IPS-15b (cell line): Measurements from ENCODE around the gene LRRIQ3.

Source experiments
- H3K27me3 ChIP-seq: one replicate; pipeline ENCODE4 v1.6.1; 2013; ENCODE audit warnings: low read length; ENCODE audit not compliant: control insufficient read depth, insufficient read depth
- H3K36me3 ChIP-seq: one replicate; pipeline ENCODE4 v1.6.1; 2013; ENCODE audit warnings: low read length; ENCODE audit not compliant: control insufficient read depth, insufficient read depth
- H3K4me1 ChIP-seq: one replicate; pipeline ENCODE4 v1.6.1; 2013; ENCODE audit warnings: mild to moderate bottlenecking, low read length; ENCODE audit not compliant: control insufficient read depth, insufficient read depth
- H3K4me3 ChIP-seq: one replicate; pipeline ENCODE4 v1.5.1; 2013; ENCODE audit warnings: low read depth, low read length
- H3K9ac ChIP-seq: one replicate; pipeline ENCODE4 v1.6.1; 2013; ENCODE audit warnings: low read depth, mild to moderate bottlenecking, low read length
- H3K9me3 ChIP-seq: one replicate; pipeline ENCODE4 v1.6.1; 2013; ENCODE audit warnings: mild to moderate bottlenecking, low read length; ENCODE audit not compliant: control insufficient read depth, insufficient read depth

The LRRIQ3 gene

GRCh38 chr1:73998348-73998959 is 199.5 kb downstream of the LRRIQ3 start:
- Histone ChIP-seq H3K4me1 (no peaks in the 10 kb centered on the region), H3K9me3 (no peaks in the 10 kb centered on the region), H3K9ac (no peak overlapping the region), H3K27me3 (no peaks in the 10 kb centered on the region), H3K4me3 (no peak overlapping the region), H3K36me3 (no peaks in the 10 kb centered on the region)

- H3K4me3 ChIP-seq: no peak overlapping the region
- H3K4me1 ChIP-seq: no peaks in the 10 kb centered on the region
- H3K9ac ChIP-seq: no peak overlapping the region
- no peaks in the 10 kb centered on the region for H3K27me3 ChIP-seq
- H3K36me3 ChIP-seq: no peaks in the 10 kb centered on the region
- H3K9me3 ChIP-seq: no peaks in the 10 kb centered on the region
These were observed 217.5 kb downstream of the LRRIQ3 start for GRCh38 chr1:73980324-73981040.

GRCh38 chr1:73979684-73980083 is 218.3 kb downstream of the LRRIQ3 start:
- Histone ChIP-seq H3K36me3 (no peaks in the 10 kb centered on the region), H3K27me3 (no peaks in the 10 kb centered on the region), H3K4me3 (no peak overlapping the region), H3K4me1 (no peaks in the 10 kb centered on the region), H3K9me3 (no peaks in the 10 kb centered on the region), H3K9ac (no peak overlapping the region)

DNA sequence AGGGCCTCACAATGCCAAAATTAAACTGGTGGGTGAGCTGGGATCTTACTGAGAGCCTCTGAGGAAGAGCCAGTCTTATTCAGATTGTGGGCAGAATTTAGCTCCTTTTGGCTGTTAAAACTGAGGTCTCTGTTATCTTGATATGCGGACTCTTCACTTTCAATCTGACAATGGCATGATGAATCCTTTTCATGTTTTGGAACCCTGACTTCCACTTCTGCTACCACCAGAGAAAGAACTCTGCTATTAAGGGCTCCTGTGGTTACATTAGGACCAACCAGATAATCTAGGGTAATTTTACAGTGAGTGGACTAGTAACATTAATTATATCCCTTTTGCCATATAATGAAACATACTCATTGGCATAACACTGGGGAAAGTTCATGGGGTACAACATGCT is 219.0 kb downstream of the LRRIQ3 start:
- Histone ChIP-seq H3K36me3 (no peaks in the 10 kb centered on the region), H3K9me3 (no peaks in the 10 kb centered on the region), H3K4me3 (no peak overlapping the region), H3K9ac (no peak overlapping the region), H3K27me3 (no peaks in the 10 kb centered on the region), H3K4me1 (no peaks in the 10 kb centered on the region)
